Measurements from ENCODE around the gene C1QL4. TPM values are rescaled to one million over a fixed set of nuclear protein-coding genes. Genes with fewer than 3 reads are reported as not detected.
"Not testable (repeated sequence)": the region's sequence is repeated elsewhere in the genome, so short reads cannot be mapped to it uniquely, and the experiment has no call there.

C1QL4 gene
- total RNA-seq, 3 donors from 2014 or later: 0.33 to 0.44 TPM; not detected in 1

DNA sequence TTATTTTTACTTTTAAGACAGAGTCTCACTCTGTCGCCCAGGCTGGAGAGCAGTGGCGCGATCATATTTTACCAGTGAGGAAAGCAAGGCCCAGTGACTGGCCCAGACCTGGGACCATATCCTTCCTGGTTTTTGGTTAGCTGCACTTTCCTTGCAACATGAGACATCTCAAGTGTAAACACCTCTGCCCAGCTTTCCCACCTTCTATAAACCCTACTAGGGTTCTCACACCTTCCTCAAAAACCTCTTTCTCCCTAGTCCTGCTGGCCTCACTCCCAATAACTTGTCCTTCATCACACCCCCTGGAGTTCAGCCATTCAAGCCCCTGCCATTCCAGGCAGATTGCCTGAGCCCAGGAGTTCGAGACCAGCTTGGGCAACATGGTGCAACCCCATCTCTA, 52.3 kb downstream of the C1QL4 start:
- Histone ChIP-seq H3K4me1 (no peaks in the 10 kb centered on the region), H3K36me3 (no peaks in the 10 kb centered on the region), H3K4me3 (no peak overlapping the region), H3K9me3 (no peaks in the 10 kb centered on the region), H3K27me3 (no peaks in the 10 kb centered on the region), H3K27ac (no peak overlapping the region)
- no peak for DNase-seq (ENCODE audit: low spot score in 2 of 2)
- TF ChIP-seq CTCF (IDR thresholded peaks at IDR 0.05): no peak
- TF ChIP-seq POLR2A (IDR thresholded peaks at IDR 0.05): no peak
- TF ChIP-seq POLR2AphosphoS5 (IDR thresholded peaks at IDR 0.05): no peak
- intact Hi-C loops (cut with DNase I; ENCODE audit: low total_unique reads): loop anchor here (5.0 kb wide), 1 partner anchor 462 kb away; no protein-coding TSS in a partner anchor

DNA sequence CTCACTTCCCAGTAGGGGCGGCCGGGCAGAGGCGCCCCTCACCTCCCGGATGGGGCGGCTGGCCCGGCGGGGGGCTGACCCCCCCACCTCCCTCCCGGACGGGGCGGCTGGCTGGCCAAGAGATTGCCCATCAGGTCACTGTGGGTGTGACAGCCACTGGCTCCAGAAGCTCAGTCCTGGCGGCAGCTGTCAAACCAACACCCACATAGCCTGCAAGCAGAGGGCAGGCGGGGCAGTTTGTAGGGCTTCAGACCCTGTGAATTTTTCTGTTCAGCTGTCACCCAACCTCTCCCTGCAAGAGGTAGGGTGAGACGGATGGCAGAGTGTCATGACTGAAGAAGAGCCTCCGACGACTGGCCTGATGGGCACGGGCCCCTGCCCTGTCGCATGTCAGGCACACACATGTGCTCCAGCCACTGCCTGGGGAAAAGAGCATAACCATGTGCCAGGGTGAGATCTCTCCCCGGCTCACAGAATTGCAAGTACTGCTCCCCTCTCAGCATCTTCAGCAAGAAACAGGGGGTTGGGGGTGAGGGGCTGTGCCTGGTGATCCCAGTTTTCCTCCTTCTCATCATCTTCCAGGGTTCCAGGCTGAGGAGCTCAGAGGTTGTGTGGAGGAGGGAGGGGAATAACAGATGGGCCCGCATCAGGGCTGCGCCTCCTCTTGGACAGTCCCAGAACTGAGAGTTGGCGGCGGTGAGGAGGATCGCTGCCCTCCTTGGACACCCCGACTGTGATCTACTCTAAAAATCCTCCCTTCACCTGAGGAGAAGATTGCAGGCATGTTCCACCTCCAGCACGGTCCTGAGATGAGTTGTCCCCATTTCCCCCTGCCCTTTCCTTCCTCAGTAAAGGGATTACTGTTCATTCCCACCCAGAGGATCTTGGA, 53.2 kb downstream of the C1QL4 start:
- intact Hi-C loops (cut with DNase I; ENCODE audit: low total_unique reads): no loop called here
- H3K4me1 ChIP-seq: no peaks in the 10 kb centered on the region
- TF ChIP-seq POLR2AphosphoS5 (IDR thresholded peaks at IDR 0.05): no peak
- TF ChIP-seq CTCF (IDR thresholded peaks at IDR 0.05): no peak
- TF ChIP-seq POLR2A (IDR thresholded peaks at IDR 0.05): no peak
- H3K4me3 ChIP-seq: no peak overlapping the region
- DNase-seq (ENCODE audit: low spot score in 2 of 2): no peak
- no peaks in the 10 kb centered on the region for H3K36me3 ChIP-seq
- no peaks in the 10 kb centered on the region for H3K9me3 ChIP-seq
- no peaks in the 10 kb centered on the region for H3K27me3 ChIP-seq
- H3K27ac ChIP-seq: no peak overlapping the region

- H3K27ac ChIP-seq; H3K9me3 ChIP-seq; H3K4me3 ChIP-seq; H3K36me3 ChIP-seq; H3K4me1 ChIP-seq; intact Hi-C loops (cut with DNase I; ENCODE audit: low total_unique reads); DNase-seq (ENCODE audit: low spot score in 2 of 2); H3K27me3 ChIP-seq: not testable (repeated sequence)
Observed at GRCh38 chr12:49282740-49283375, 54.1 kb downstream of the C1QL4 start.

Other genes with a start within 250 kb of the C1QL4 start
- 1 to 10 TPM in 2 of 3 donors, under 1 TPM in 1; 0.29 to 1.6 (median 1.4) TPM for gene DHH, start 242.4 kb downstream of the C1QL4 start, total RNA-seq
- 10 to 100 TPM; 37.6 to 73.0 (median 58.3) TPM for gene LMBR1L, start 226.3 kb downstream of the C1QL4 start, total RNA-seq
- 100 to 1,000 TPM; 329 to 646 (median 567) TPM for gene TUBA1B, start 205.8 kb downstream of the C1QL4 start, total RNA-seq
- gene TUBA1A, start 148.1 kb downstream of the C1QL4 start, total RNA-seq: 100 to 1,000 TPM; 133 to 215 (median 150) TPM
- 100 to 1,000 TPM in 1 of 3 donors, 10 to 100 TPM in 2; 91.9 to 123 (median 97.3) TPM for gene TUBA1C, start 72.1 kb downstream of the C1QL4 start, total RNA-seq
- 1 to 10 TPM in 1 of 3 donors, under 1 TPM in 1, not detected in 1; 0.96 to 2.0 TPM for gene PRPH, start 42.0 kb downstream of the C1QL4 start, total RNA-seq
- gene TROAP, start 13.9 kb downstream of the C1QL4 start, total RNA-seq: 1 to 10 TPM in 1 of 3 donors, under 1 TPM in 2; 0.29 to 1.8 (median 0.66) TPM
- gene DNAJC22, start 9.7 kb upstream of the C1QL4 start, total RNA-seq: 1 to 10 TPM in 2 of 3 donors, not detected in 1; 3.6 to 5.0 TPM
- gene SPATS2, start 30.3 kb upstream of the C1QL4 start, total RNA-seq: 10 to 100 TPM; 13.8 to 24.0 (median 22.0) TPM
- gene KCNH3, start 201.8 kb upstream of the C1QL4 start, total RNA-seq: 1 to 10 TPM in 1 of 3 donors, under 1 TPM in 1, not detected in 1; 0.66 to 1.3 TPM
- 10 to 100 TPM; 37.6 to 52.4 (median 52.1) TPM for gene MCRS1, start 231.0 kb upstream of the C1QL4 start, total RNA-seq